Measurements from ENCODE around the gene NUMB. TPM values are rescaled to one million over a fixed set of nuclear protein-coding genes. Genes with fewer than 3 reads are reported as not detected.

The NUMB gene
- total RNA-seq, 1 experiment from 2014 or later: 46.5 TPM

- H3K4me1 Mint-ChIP-seq: peaks cover 13 to 14% of the 10 kb centered on the region in 2 experiments
- no peak overlapping the region for H2AK5ac ChIP-seq (ENCODE audit: insufficient read length, low read length)
- H2BK20ac ChIP-seq (ENCODE audit: low read depth, low read length, poor library complexity, severe bottlenecking): no peak overlapping the region
- no peak overlapping the region for H4K91ac ChIP-seq (ENCODE audit: insufficient read length, low read depth, low read length)
- H2BK120ac ChIP-seq (ENCODE audit: low read depth, low read length, poor library complexity, severe bottlenecking): no peak overlapping the region
- H2BK5ac ChIP-seq (ENCODE audit: insufficient read length, low read length): no peak overlapping the region
- no peak overlapping the region for H3K27ac ChIP-seq (ENCODE audit: insufficient read length, low read depth, low read length)
- H3K9me3 Mint-ChIP-seq: no peaks in the 10 kb centered on the region
- H3K79me1 ChIP-seq (ENCODE audit: insufficient read depth, low read depth, low read length, poor library complexity, severe bottlenecking): no peaks in the 10 kb centered on the region
- H3K56ac ChIP-seq (ENCODE audit: insufficient read length, low read depth, low read length): no peak overlapping the region
- DNase-seq: no peak
- no peaks in the 10 kb centered on the region for H4K20me1 ChIP-seq (ENCODE audit: control insufficient read depth, insufficient read depth, insufficient read length)
- no peaks in the 10 kb centered on the region for H3K9me3 ChIP-seq (ENCODE audit: control insufficient read depth, low read depth, low read length)
- H3K79me2 ChIP-seq (ENCODE audit: insufficient read depth, low read length): no peaks in the 10 kb centered on the region
- no peak overlapping the region for H3T11ph ChIP-seq (ENCODE audit: low read length)
- no peak overlapping the region for H3K23ac ChIP-seq (ENCODE audit: insufficient read length, low read depth, low read length)
- H3K36me3 Mint-ChIP-seq (ENCODE audit: insufficient read depth in 1 of 3, low read depth in 3 of 3): no peaks in the 10 kb centered on the region
- H3K4me1 ChIP-seq (ENCODE audit: insufficient read depth, low read length): no peaks in the 10 kb centered on the region
- no peak overlapping the region for H3K27ac Mint-ChIP-seq
- no peak overlapping the region for H3K9ac ChIP-seq (ENCODE audit: extremely low read depth, insufficient read length, low read length)
- no peak overlapping the region for H3K18ac ChIP-seq (ENCODE audit: insufficient read length, low read depth, low read length)
- no peak overlapping the region for H2BK15ac ChIP-seq (ENCODE audit: low read depth, low read length)
- no peak overlapping the region for H2BK12ac ChIP-seq (ENCODE audit: insufficient read length, low read depth, low read length)
- TF ChIP-seq CTCF (conservative IDR thresholded peaks at IDR 0.05): no peak
- H3K14ac ChIP-seq (ENCODE audit: insufficient read depth, low read length): no peak overlapping the region
- H3K27me3 ChIP-seq (ENCODE audit: insufficient read depth, low read length): no peaks in the 10 kb centered on the region
- no peak overlapping the region for H3K4ac ChIP-seq (ENCODE audit: low read depth, low read length)
- no peak overlapping the region for H3K4me3 Mint-ChIP-seq
- no peak overlapping the region for H4K8ac ChIP-seq (replicated peaks; ENCODE audit: insufficient read length, low read depth, low read length)
- H3K23me2 ChIP-seq (ENCODE audit: insufficient read length, low read depth, low read length, poor library complexity, severe bottlenecking): no peaks in the 10 kb centered on the region
- H4K5ac ChIP-seq (ENCODE audit: insufficient read length, low read depth, low read length): no peak overlapping the region
- H3K27me3 Mint-ChIP-seq (ENCODE audit: low read depth): no peaks in the 10 kb centered on the region
- no peak overlapping the region for H2AFZ ChIP-seq (ENCODE audit: low read length)
- H3K4me2 ChIP-seq (ENCODE audit: insufficient read depth, insufficient read length, low read length): no peak overlapping the region
Observed at GRCh38 chr14:73339206-73339605, 119.1 kb downstream of the NUMB start.
